IPS DF 6.9 (cell line): ENCODE measurements around the gene SLC49A3.
"Not testable (repeated sequence)": the region's sequence is repeated elsewhere in the genome, so short reads cannot be mapped to it uniquely, and the experiment has no call there.

Experiments used
- DNase-seq: peaks from one replicate; pipeline ENCODE4 v3.0.0-alpha.2; 2013; ENCODE audit warnings: low read depth, low spot score
- H3K27ac ChIP-seq: one replicate; pipeline ENCODE4 v1.5.1; 2013; ENCODE audit warnings: low read length, control low read depth
- H3K27me3 ChIP-seq: 2 replicates; pipeline ENCODE4 v1.6.1; 2013; ENCODE audit warnings: mild to moderate bottlenecking, low read length; ENCODE audit not compliant: control insufficient read depth, insufficient read depth
- H3K36me3 ChIP-seq: 2 replicates; pipeline ENCODE4 v1.6.1; 2013; ENCODE audit warnings: low read length; ENCODE audit not compliant: control insufficient read depth, insufficient read depth
- H3K4me1 ChIP-seq: 2 replicates; pipeline ENCODE4 v1.6.1; 2013; ENCODE audit warnings: low read length; ENCODE audit not compliant: control insufficient read depth, insufficient read depth
- H3K4me3 ChIP-seq: 2 replicates; pipeline ENCODE4 v1.5.1; 2013; ENCODE audit warnings: mild to moderate bottlenecking, low read length
- H3K9me3 ChIP-seq: 2 replicates; pipeline ENCODE4 v1.6.1; 2013; ENCODE audit warnings: low read length, inconsistent platforms; ENCODE audit not compliant: control insufficient read depth, insufficient read depth
- WGBS: extraction: QIAGEN DNeasy Blood & Tissue Kit; methylation state at CpG from one replicate; pipeline ENCODE4 v1.1.7; 2013; ENCODE audit warnings: mixed read lengths, missing lambda C conversion rate; ENCODE audit not compliant: insufficient read length, insufficient coverage; 5-methylcytosine and 5-hydroxymethylcytosine counted together

SLC49A3 gene

DNA sequence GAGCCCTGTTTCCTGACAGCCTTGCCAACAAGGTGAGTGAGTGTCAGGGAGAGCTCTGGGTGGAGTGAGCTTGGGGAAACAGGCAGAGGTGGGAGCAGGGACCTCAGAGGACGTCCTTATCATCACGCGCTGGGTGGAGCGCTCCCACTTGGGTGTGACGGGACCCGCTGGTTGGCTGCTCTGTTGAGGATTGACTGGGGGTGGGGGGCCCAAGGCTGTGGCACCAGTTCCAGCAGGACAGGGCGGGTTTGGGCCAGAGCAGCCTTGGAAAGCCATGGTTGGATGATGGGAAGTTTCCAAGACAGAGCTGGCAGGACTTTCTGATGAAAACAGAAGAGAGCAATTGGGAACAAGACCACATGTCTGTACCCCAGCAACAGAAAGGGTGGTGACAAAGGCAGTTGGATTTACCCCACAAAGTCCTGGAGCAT lies 13.7 kb upstream of the SLC49A3 start:
- Histone ChIP-seq H3K36me3 (no peaks in the 10 kb centered on the region), H3K4me1 (peaks cover 5% of the 10 kb centered on the region), H3K27me3 (no peaks in the 10 kb centered on the region), H3K9me3 (no peaks in the 10 kb centered on the region), H3K27ac (no peak overlapping the region), H3K4me3 (no peak overlapping the region)
- WGBS: no CpG with 5 or more reads among the region's 7 CpGs
- DNase-seq: no peak

GRCh38 chr4:700587-701264 lies 11.8 kb upstream of the SLC49A3 start:
- no peak overlapping the region for H3K4me3 ChIP-seq
- no peak for DNase-seq
- H3K27ac ChIP-seq: no peak overlapping the region
- no peaks in the 10 kb centered on the region; the same call in 1 of the 2 replicates for H3K4me1 ChIP-seq
- H3K9me3 ChIP-seq: no peaks in the 10 kb centered on the region
- WGBS: no CpG with 5 or more reads among the region's 16 CpGs
- no peaks in the 10 kb centered on the region for H3K27me3 ChIP-seq
- H3K36me3 ChIP-seq: no peaks in the 10 kb centered on the region

GRCh38 chr4:699816-700580 lies 11.0 kb upstream of the SLC49A3 start:
- Histone ChIP-seq H3K36me3 (no peaks in the 10 kb centered on the region), H3K9me3 (no peaks in the 10 kb centered on the region), H3K27ac (no peak overlapping the region), H3K4me1 (no peaks in the 10 kb centered on the region; the same call in 1 of the 2 replicates), H3K4me3 (no peak overlapping the region), H3K27me3 (no peaks in the 10 kb centered on the region)
- no CpG with 5 or more reads among the region's 27 CpGs for WGBS
- DNase-seq: no peak

- not testable (repeated sequence) for H3K36me3 ChIP-seq, H3K4me3 ChIP-seq, H3K9me3 ChIP-seq, H3K4me1 ChIP-seq, H3K27ac ChIP-seq, H3K27me3 ChIP-seq, DNase-seq
- no CpG with 5 or more reads among the region's 12 CpGs for WGBS
Measured at GRCh38 chr4:694341-694940, 5.5 kb upstream of the SLC49A3 start.

DNA sequence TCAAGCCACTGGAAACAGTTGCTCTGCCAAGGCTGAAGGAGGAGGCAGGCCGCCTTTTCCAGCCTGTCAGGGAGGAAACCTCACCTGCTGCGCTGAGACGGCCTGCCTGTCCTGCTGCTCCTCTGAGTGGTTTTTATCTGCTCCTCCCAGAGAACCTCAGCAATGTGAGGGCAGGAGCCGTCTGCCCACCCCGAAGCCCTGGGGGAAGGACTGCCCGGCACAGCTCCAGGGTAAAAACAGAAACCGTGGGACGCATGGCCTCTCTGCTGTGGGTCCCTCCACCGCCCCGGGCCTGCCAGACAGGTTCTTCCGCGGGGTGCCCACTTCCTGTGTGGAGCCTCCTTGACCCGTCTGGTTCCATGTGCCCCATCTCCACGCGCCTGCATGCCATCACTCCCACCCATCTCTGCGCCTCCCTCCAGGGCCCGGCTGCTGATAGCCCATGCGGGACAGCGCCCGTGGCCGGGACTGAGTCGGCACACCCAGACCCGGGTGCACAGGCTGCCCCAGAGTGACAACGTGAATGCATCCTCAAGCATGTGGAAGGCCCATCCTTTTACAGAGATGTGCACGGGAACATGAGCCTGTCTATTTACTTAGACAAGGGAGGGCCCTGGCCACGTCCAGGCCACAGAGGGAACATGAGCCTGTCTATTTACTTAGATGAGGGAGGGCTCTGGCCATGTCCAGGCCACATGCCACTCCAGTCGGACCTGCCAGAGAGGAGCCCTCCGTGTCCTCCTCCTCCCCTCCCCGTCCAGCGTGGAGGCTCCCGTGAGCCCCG lies 4.0 kb upstream of the SLC49A3 start:
- no peak overlapping the region for H3K4me3 ChIP-seq
- H3K36me3 ChIP-seq: no peaks in the 10 kb centered on the region; the same call in 1 of the 2 replicates
- no peaks in the 10 kb centered on the region for H3K9me3 ChIP-seq
- no peak overlapping the region for H3K27ac ChIP-seq
- H3K27me3 ChIP-seq: no peaks in the 10 kb centered on the region
- no peak for DNase-seq
- no CpG with 5 or more reads among the region's 32 CpGs for WGBS
- H3K4me1 ChIP-seq: peaks cover 9% of the 10 kb centered on the region

GRCh38 chr4:689723-690122 lies 772 bp upstream of the SLC49A3 start:
- Histone ChIP-seq H3K27ac (no peak overlapping the region), H3K4me3 (peak overlapping the region; percentile 48; the same call in 1 of the 2 replicates), H3K4me1 (peaks cover 10% of the 10 kb centered on the region), H3K36me3 (no peaks in the 10 kb centered on the region; the same call in 1 of the 2 replicates), H3K27me3 (no peaks in the 10 kb centered on the region), H3K9me3 (no peaks in the 10 kb centered on the region)
- no CpG with 5 or more reads among the region's 8 CpGs for WGBS
- DNase-seq: no peak

DNA sequence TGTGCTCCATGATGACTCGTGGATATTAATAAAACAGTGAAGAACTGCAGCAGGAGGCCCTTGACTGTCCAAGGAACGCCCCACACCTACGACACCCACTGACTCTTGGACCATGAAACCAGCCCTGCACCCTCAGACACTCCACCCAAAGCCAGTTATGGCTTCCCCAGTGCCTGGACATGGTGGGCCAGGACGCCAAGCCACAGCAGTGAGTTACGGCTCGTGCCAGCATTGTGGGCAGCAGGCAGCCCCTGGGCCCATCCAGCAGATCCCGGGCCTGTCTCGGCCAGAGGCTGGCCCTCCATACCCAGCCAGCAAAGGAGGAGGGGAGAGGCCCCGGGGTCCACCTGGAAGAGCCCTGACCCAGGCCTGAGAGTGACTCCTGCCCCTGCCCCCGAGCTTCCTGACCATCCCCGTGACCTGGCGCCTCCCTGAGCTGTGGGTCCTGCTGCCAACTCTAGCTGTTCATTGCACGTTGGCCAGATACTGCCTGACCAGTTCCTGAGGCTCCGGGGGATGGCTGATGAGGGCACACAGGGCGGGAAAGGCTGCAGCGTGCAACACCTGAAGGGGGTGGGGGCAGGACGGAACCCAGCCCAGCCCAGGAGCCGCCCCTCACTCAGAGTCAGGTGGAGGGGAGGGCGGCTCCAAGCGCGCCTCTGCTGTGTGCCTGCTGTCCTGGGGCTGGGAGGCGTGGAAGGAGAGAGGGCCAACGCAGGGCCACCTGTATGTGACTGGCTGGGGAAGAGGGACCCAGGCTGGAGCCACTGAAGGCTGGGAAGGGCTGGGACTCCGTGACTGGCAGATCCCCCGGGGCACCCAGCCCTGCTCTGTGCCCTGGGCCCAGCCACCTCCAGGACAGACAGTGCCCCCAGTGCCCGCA lies 739 bp downstream of the SLC49A3 start:
- no peak for DNase-seq
- no peaks in the 10 kb centered on the region; the same call in 1 of the 2 replicates for H3K36me3 ChIP-seq
- H3K27ac ChIP-seq: no peak overlapping the region
- no peaks in the 10 kb centered on the region for H3K9me3 ChIP-seq
- no peaks in the 10 kb centered on the region for H3K27me3 ChIP-seq
- H3K4me3 ChIP-seq: peak overlapping the region; percentile 48; the same call in 1 of the 2 replicates
- WGBS: no CpG with 5 or more reads among the region's 26 CpGs
- H3K4me1 ChIP-seq: peaks cover 14% of the 10 kb centered on the region

- Histone ChIP-seq H3K4me1 (peaks cover 16% of the 10 kb centered on the region), H3K9me3 (no peaks in the 10 kb centered on the region), H3K27ac (no peak overlapping the region), H3K27me3 (no peaks in the 10 kb centered on the region), H3K4me3 (no peak overlapping the region), H3K36me3 (no peaks in the 10 kb centered on the region)
- WGBS: no CpG with 5 or more reads among the region's 38 CpGs
- no peak for DNase-seq
Measured at GRCh38 chr4:687048-687970, 1.6 kb downstream of the SLC49A3 start.
